ENCODE results near the gene CNTNAP5.

Gene CNTNAP5

DNA sequence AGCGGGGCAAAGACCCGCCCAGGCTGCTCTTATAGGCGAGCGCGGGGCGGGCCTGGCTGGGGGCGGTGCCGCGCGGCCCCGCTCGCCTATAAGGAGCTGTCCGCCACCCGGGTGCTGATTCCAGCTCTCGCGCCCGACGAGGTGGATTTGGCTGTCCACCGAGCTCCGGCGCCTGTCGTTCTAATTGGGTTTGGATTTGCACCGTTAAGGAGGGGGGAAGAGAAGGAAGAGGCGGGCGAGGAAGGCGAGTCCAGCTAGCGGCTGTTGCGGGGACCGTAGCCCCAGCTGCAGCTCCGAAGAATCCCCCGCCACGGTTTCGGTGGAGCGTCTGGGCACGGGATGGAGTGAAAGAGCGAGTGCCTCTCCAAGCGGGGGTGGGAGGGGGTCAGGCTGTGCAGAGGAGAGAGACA lies at the start of gene CNTNAP5:
Gene CNTNAP5 (plus strand): TSS at position 117 of the 410 bp plus-strand sequence. CDS start 364 bp downstream, outside the sequence.
- DNase-seq (ENCODE audit: low read depth): peak; percentile 27

DNA sequence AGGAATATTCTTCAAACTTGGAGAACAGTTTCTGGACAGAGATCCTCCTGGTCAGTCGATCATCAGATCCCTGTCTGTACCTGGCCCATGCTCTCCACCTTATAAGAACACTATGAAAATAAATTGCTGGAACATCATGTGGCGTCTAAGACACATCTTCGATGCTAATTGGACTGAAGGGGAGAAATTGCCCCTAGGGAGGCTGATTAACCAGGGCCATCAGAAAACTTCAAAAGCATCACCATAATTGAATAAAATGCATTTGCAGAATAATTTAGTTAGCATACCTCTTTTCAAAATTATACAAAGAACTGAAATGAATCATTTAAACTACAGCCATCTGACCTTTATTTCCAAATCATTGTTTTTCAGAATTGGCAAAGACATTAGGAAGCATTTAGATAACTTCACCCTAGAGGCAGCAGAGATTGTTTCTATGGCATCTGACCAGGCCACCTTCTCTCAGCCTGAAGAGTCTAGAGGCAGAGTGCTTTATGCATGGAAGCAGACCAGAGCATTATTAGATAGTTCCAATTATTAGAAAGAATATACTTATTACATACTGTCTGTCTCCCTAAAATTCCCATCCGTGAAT lies 48.9 kb upstream of the CNTNAP5 start:
- no peak for DNase-seq (ENCODE audit: low read depth)

DNA sequence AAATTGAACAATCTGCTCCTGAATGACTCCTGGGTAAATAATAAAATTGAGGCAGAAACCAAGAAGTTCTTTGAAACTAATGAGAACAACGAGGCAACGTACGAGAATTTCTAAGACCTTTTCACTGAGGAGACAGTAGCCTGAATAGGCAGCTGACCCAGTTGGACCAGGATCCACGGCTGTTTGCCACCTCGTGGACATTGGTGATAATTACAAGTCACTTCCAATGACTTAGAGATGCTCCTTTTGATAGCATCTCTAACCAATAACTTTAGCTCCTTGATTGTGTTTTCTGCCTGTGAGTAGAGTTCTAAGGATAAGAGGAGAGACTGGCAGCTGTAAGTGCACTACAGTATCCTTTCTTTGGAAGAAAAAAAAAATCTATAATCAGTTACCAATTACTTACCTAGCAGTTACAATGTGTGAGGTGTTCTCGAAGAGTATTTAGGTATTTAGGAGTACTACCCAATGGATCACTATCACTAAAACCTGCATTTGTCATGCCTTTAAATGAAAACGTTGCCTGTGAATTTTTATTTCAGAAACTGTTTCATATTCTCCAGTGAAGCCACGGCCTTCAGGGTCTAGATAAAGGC lies 31.3 kb upstream of the CNTNAP5 start:
- peak; percentile 11 for DNase-seq (ENCODE audit: low read depth)

DNA sequence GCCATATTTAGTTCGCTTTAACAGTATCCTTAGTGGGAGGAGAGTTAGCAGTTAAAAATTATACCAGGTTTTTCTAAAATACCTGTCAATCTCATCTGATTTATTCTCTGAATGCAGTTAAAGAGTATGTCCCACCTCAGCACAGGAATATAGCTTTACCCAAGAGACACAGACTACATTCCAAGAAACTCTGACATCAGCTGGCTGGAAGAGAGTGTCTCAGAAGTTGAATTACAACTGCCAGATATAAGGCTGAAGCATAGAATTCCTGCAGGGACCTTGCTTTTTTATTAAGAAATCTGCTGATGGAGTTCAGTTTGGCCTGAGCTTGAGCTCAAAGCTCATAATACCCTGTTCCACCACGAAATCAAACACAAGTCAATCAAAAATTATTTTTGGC lies 25.4 kb upstream of the CNTNAP5 start:
- no peak for DNase-seq (ENCODE audit: low read depth)

DNA sequence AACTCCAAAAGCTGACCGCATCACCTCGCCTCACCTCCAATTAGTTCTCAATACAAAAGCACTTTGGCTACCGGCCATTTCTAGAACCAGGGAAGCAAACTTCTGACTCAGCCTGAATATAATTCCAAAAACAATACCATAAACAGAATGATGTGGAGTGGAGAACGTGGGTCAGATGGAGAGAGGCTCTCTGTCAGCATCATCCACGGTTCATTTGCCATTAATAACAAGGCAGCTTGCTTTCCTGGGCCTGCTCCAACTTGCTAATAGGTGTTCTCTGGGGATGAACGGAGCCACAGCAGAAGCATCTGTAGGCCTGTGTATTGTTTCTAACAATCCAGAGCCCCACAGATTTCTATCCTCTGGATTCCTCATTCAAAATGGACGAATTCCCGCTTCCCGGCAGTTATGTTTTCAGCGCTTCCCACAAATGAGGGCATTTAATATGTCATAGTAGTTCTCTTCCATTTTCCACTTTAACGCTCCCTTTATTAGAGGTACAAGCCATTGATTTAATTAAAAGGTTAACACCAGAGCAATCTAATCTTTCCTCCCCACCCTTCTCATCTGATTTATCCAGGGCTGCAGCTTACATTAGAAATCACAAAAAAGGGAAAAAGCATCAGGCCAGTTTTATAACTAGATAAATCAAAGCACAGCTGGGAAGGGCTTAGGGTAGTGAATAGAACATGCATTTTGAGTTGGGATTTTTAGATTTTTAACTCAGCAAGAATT lies 23.2 kb upstream of the CNTNAP5 start:
- DNase-seq (ENCODE audit: low read depth): no peak

DNA sequence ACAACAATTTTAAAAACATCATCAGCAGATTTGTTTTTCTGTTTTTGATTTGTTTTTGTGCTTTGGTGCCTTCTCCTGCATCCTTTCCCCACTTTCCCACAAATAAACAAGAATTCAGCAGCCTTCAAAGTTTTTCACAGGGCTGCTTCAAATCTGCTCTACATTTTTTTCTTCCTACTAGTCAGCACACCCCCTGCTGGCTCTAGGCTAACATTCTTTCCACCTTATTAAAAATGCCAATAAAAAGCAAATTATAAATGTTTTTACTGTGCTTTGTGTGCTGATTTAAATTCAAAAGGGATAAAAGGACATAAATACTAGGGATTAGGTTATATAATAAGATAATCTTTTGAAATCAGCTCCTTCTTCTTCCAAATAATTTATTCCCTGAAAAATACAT lies 6.2 kb upstream of the CNTNAP5 start:
- no peak for DNase-seq (ENCODE audit: low read depth)

DNA sequence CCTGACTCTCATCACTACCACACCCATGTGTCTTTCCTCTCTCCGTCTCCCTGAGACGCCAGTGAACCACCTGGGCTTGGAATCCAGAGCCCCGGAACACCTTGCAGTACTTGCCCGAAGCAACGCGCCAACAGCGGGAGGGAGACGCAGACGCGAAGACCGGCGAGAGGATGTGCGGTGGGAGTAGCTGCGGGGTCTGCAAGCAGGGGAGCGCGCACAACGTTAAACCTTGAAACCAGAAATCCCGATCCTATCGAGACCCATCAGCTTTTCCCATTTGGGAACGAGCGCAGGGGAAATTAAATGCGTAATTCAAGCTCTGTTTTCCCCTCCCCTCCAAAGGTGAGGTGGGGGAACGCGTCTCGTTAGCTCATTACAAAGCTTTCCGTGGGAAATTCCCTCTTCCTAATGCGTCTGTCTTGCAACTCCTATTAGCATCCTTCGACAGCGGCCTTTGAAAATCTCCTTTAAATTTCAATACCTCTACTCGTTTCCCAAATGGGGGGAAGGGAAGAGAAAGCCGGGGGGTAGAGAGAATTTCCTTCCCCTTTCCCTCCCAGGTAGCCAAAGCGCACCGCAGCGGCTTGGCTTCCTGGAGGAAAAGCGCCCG lies 421 bp upstream of the CNTNAP5 start:
- DNase-seq (ENCODE audit: low read depth): no peak

DNA sequence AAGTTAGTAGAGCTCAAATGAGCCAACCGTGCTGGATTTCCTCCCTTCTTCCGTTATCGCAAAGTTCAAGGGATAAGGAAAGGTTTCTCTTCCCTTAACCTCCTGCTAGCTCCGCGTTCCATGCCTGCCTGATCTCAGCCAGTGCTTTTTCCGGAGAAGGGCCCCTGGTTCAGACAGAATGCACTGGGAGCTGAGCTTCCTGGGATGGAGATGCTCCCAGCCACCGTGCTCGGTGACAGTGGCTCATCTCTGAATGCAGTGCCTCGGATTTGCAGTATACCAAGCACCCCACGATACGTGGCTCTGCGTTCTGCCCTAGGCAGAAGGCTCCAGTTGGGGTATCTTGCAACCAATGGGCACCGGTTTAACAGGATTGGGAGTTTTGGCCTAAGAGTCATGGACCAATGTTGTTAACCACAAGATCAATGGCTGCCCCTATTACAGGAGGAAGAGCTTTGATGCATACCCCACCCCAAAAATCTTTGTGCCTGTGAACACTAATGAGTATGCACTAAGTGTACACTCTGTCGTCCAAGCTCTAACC lies 876 bp downstream of the CNTNAP5 start:
- no peak for DNase-seq (ENCODE audit: low read depth)

DNA sequence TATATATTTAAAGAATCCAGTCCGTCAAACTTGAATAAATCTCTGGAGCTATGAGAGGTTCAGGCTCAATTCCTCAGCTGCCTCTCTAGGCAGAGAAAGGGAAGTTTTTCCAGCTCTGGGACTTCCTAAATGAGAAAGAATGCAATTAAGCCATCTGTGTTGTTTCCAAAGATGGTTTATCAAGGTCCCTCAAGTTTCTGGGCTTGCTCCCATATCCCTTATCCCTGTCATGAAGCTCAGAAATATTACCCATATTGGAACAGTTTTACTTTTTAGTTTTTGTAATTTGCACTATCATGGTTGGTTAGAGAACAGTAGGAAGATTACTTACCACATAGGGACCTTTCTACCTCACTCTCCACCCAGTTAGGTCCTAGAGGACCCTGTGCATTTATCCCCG lies 1.4 kb downstream of the CNTNAP5 start:
- DNase-seq (ENCODE audit: low read depth): no peak

DNA sequence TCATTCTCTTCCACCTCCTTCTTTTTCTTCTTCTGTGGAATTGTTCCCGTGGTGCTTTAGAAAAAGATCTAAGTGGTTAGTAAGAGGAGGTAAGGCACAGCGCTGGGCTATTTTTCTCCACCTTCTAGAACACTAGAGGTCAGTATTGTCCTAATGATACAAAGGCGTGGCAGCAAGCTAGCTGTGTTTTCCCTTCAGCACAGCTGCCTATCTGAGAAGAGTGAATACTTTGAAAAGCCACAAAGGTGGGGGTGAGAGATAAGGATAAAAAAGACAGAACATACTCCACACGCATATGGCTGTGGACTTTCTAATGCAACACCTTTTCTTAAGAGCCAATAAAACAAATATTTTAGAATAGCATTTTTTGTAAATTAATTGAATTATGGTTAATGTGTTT lies 2.1 kb downstream of the CNTNAP5 start:
- peak; percentile 82 for DNase-seq (ENCODE audit: low read depth)

DNA sequence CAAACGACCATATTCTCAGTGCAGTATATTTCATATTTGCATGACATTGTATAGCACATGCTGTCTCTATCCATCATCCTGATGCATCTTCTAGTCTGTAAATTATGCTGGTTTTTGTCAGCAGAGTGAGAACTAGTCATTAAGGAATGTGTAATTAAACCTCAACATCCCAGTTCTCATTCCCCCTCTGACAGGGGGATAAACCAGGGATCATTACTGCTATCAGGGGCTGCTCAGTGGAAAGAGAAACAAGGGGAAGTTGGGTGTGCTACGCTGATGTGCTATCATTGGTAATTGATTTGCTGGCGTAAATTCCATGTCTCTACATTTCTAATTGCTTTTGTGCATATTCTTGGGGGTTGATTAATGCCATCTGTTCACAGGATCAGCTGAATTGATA lies 7.7 kb downstream of the CNTNAP5 start:
- no peak for DNase-seq (ENCODE audit: low read depth)

DNA sequence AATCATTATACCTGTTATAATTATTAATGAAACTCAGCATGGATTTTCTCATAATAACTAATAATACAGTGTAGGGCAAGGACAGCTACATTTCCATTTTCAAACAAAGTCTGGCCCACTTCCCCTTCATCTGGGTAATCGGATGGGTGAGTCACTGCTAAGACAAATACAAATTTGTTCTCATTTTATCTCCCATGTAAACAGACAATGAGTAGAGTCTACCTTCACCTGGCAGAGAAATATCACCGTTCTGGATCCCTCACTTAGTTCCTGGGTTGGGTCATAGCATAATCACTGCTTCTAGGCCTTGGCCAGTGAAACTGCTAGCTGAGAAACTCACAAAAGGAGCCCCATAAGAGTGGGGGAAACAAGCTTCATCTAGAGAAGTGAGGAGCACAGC lies 9.2 kb downstream of the CNTNAP5 start:
- no peak for DNase-seq (ENCODE audit: low read depth)

DNA sequence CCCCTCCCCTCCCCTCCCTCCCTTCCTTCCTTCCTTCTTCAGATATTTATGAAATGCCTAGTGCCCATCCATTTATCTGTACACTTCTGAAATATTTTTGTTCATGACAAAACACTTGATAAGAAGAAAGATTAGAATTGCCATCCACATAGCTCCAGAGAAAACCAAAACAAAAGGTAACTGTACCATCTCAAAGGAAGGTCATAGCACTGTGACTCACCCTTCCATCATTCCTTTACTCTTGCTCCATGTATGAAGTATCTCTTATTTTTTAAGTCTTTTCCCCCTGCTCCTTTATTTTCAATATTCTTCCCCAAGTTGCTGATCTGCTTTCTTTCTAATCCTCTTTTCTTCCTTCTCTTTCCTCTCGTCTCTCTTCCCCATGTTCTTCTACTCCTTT lies 9.9 kb downstream of the CNTNAP5 start:
- DNase-seq (ENCODE audit: low read depth): peak; percentile 65

DNA sequence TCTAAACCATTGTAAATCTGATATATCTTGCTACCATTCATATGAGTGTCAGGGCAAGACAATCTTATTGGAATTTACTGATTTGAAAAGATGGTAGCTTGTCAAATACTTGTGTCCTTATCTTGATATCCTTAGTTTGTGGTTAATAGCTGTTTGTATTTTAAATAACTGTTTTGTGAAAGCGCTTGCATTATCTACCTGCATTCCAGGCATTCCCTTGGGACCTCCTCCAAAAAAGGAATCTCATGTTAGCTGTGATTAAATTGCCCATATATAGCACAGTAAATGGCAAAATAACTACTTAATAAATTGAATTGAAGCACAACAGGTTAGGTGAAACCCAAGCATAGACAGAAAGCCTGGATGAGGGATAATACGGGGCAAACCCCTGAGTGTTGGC lies 13.9 kb downstream of the CNTNAP5 start:
- no peak for DNase-seq (ENCODE audit: low read depth)

DNA sequence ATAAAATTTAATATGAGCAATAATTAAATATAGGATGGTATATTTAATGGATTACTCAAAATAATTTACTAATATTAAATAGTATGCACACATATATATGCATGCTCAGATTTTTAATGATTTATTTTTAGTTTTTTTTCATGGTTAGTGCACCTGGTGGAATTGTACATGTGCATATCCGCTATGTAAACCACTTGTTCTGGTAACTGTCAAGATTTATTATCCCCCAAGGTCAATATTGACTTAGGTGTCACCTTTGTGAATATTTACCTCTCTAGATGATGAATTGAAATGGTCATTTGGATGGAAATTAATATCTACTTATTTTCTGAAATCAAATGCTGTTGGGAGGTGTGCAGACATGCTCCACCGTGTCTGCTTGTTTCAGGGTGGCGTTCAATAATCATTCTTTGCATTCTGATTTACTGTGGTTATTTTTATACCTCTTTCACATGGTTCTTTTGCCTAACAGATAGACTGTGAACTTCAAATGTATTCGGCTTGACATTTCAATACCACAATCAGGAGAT lies 14.7 kb downstream of the CNTNAP5 start:
- no peak for DNase-seq (ENCODE audit: low read depth)

DNA sequence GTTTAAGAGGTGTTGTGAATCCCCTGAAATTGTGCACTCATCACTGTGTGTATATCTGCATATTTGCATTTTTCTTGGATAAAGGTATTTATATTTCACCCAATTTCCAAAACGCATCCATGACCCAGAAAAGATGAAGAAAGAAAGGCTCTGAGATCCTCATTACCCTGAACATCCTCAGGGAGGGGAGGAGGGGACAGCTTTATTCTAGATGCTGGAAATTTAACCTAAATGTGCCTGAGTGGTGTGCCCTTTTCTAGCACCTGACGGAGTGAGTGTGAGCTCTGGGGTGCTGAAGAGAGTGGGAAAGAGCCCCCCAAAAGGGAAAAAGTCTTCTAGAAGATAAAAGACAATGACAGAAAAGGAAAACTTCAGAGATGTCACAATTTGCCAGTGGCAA lies 20.8 kb downstream of the CNTNAP5 start:
- DNase-seq (ENCODE audit: low read depth): no peak

DNA sequence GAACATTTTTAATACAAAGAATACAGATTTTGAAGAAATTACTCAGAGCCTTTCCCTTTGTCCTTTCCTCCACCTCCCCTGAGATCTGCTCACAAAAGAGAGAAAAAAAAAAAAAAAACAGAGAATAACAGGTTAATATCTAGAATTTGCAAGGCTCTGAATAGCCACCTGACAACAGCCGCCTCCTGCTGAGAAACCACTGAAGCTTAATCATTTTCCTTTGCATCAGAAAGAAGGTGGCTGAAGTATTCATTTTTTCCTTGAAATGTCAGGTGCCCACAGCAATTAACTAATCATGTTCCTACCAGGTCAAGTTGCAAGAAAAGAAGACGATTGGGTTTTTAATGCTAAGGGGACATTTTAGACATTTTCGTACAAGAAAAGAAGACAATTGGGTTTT lies 21.2 kb downstream of the CNTNAP5 start:
- no peak for DNase-seq (ENCODE audit: low read depth)

DNA sequence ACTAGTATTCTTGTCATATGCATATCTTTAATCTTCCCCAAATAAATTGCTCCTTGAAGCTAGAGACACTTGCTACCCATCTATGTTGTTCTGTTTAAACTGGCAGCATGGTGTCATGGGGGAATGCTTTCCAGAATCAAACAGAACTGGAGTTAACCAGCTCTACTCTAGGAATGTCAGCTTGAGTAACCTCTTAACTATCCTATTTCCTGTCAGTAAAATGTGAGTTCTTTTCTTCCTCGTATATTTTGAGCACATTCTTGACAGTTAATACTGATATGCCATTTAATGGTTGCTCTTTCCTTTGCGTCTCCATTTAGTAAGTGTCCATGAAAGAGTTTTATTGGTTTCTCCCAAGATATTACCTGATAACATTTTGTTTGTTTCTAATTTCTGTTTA lies 23.0 kb downstream of the CNTNAP5 start:
- DNase-seq (ENCODE audit: low read depth): no peak

DNA sequence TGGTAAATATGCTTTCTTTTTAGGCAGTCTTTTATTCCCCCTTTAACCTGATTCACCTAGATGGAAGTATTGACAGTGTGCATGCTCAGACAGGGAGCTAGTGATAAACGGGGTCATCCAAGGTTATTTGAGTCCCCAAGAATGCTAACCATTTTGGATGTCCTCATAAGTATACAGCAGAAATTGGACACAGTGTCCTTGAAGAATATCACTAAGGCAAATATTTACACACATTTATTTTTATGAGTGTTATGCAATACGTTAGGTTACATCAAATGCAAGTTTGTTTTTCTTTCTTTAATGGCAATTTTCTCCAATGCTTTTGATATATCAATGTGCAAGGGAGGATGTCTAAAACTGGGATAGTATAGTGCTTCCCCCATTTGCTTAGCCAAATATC lies 23.6 kb downstream of the CNTNAP5 start:
- no peak for DNase-seq (ENCODE audit: low read depth)

DNA sequence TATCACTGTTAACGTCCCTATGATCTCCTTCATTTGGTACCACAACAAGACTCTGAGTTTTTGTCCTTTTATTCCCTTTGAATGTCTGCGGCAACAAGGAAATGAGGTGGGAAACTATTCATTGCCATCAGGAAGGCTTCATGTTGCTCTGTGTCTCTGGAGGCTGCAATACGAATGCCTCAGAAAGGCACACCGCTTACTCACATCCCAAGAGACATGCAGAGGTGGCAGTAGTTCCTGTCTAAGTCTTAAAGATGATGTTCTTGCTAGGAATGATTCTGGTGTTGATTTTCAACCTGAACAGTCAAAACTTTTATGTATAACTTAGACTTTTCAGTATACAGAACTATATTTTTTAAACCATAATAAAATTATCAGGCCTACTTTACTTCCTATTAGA lies 24.0 kb downstream of the CNTNAP5 start:
- no peak for DNase-seq (ENCODE audit: low read depth)

DNA sequence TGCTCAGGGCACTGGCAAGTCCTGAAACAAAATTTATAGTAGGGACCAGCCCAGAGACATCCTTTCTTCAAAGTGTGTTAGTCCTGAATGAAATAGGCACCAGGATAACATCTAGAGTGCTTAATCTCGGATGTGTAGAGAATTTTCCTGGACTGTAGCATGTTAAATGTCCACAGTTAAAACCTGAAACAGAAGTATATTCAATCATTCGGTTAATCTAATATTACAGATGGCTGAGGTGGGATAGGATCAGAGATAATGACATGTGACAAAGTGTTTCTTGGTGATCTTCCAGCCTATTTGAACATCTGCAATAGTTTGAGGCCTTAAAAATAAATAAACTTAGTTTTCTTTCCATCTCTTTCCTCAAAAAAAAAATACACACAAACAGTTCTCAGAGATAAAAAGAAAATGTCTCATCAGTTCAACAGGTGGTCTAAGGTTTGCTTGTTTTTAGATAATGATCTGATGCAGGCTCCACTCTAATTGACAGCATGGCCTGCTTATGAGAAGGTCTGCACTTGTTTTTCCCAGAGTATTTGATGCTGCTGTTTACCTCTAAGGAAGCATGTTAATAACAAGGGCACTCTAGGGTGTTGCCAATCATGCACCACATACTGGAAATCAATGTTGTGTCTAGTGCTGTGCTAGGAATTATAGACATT lies 25.9 kb downstream of the CNTNAP5 start:
- no peak for DNase-seq (ENCODE audit: low read depth)

DNA sequence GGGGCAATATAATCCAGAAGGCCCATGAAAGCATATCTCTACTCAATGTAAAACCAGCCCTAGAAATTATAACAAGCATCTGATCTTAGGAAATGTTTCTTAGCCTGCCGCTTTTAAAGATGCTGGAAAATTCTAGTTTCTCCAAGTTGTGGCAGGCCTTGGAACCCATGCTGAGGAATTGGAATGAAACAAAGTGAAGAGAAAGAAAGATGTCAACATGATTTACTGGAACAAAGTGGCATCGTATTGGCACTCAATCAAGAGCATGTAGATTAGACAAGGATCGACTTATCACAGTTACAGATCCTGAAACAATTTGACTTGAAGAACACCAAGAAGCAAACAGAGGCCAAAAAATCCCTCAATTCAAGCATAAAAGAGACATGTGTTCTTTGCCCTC lies 28.7 kb downstream of the CNTNAP5 start:
- DNase-seq (ENCODE audit: low read depth): no peak
